Measurements from ENCODE around the gene DPP7. TPM values are rescaled to one million over a fixed set of nuclear protein-coding genes. Genes with fewer than 3 reads are reported as not detected.

Gene DPP7
- polyA plus RNA-seq, 1 of the 3 experiments (the other 2 are of a cell fraction): 127 TPM

- TF ChIP-seq ZBTB33 (IDR thresholded peaks at IDR 0.05; ENCODE audit: borderline replicate concordance, low read depth) (no peak), IRF3 (IDR thresholded peaks at IDR 0.05; ENCODE audit: low read depth, low read length) (no peak), TEAD4 (IDR thresholded peaks at IDR 0.05; ENCODE audit: borderline replicate concordance, insufficient read depth) (no peak)
Measured at GRCh38 chr9:137143459-137143858, 28.9 kb upstream of the DPP7 start (continued).

- Histone ChIP-seq H3K4me1 (ENCODE audit: control insufficient read depth in 1 of 2, insufficient read depth in 2 of 2, low read depth in 1 of 2, low read length in 1 of 2) (peaks cover 0 to 8% of the 10 kb centered on the region in 2 experiments; a peak in 1 of 4 replicates), H3K79me2 (ENCODE audit: insufficient read depth) (no peaks in the 10 kb centered on the region), H3K4me2 (no peak overlapping the region), H3K9me2 (no peaks in the 10 kb centered on the region), H3F3A (replicated peaks; ENCODE audit: insufficient read depth) (no peaks in the 10 kb centered on the region), H3K4me3 (ENCODE audit: low read depth in 2 of 2, low read length in 1 of 2) (no peak overlapping the region), H2AFZ (ENCODE audit: low read depth) (no peak overlapping the region), H3K9ac (no peak overlapping the region), H3K36me3 (replicated peaks in 1 of 2; ENCODE audit: control insufficient read depth in 1 of 2, insufficient read depth in 2 of 2, low read length in 1 of 2) (no peaks in the 10 kb centered on the region), H3K27me3 (ENCODE audit: insufficient read depth) (peaks cover 14% of the 10 kb centered on the region), H3K27ac (ENCODE audit: low read depth in 2 of 2, low read length in 1 of 2) (no peak overlapping the region), H4K20me1 (ENCODE audit: insufficient read depth) (no peaks in the 10 kb centered on the region), H3K9me3 (no peaks in the 10 kb centered on the region)
- POLR2A ChIA-PET: no interaction called here
- DNase-seq: no peak
- CTCF ChIA-PET: interaction anchor here (1.9 kb wide), 1 partner anchor 85 kb away, joined by 5 read pairs; the partner anchor contains the start of gene RNF224
- WGBS (ENCODE audit: low lambda C conversion rate): 58% methylated on average over 22 of the region's 24 CpGs
- TF ChIP-seq ZBTB33 (IDR thresholded peaks at IDR 0.05; ENCODE audit: borderline replicate concordance, low read depth): no peak
- TF ChIP-seq MAX (IDR thresholded peaks at IDR 0.05; ENCODE audit: low read depth): no peak
- no peak for TF ChIP-seq YY1 (IDR thresholded peaks at IDR 0.05; ENCODE audit: low read depth)
- no peak for TF ChIP-seq FOSL2 (IDR thresholded peaks at IDR 0.05; ENCODE audit: borderline replicate concordance, low read depth)
- TF ChIP-seq NRF1 (IDR thresholded peaks at IDR 0.05; ENCODE audit: low read depth, low read length): no peak
- TF ChIP-seq SMC3 (IDR thresholded peaks at IDR 0.05; ENCODE audit: low read depth, low read length): no peak
- no peak for TF ChIP-seq REST (IDR thresholded peaks at IDR 0.05; ENCODE audit: low read depth, low read length)
- no peak for TF ChIP-seq CTCF (IDR thresholded peaks at IDR 0.05)
- TF ChIP-seq IRF3 (IDR thresholded peaks at IDR 0.05; ENCODE audit: low read depth, low read length): no peak
- no peak for TF ChIP-seq MXI1 (IDR thresholded peaks at IDR 0.05; ENCODE audit: low read depth, low read length)
- TF ChIP-seq NFIC (IDR thresholded peaks at IDR 0.05; ENCODE audit: borderline replicate concordance): no peak
- TF ChIP-seq USF2 (IDR thresholded peaks at IDR 0.05; ENCODE audit: borderline replicate concordance, low read depth, low read length): no peak
Measured at GRCh38 chr9:137141976-137142936, 27.7 kb upstream of the DPP7 start.

All from SK-N-SH (cell line).